HCT116 (cell line): ENCODE data around the gene XRCC3.

ENCODE experiments used
- CEBPB ChIP-seq: IDR thresholded peaks from 2 replicates; pipeline ENCODE4 v1.6.1; 2012; ENCODE audit warnings: low read depth
- EZH2 ChIP-seq: fragments of 200-600 bp; sonication (generic); IDR thresholded peaks from 2 replicates; pipeline ENCODE4 v1.6.1; 2017; ENCODE audit warnings: antibody characterized with exemption, mixed run types
- EZH2phosphoT487 ChIP-seq: fragments of 200-600 bp; IDR thresholded peaks from 2 replicates; pipeline ENCODE4 v1.6.1; 2018; ENCODE audit warnings: antibody characterized with exemption, borderline replicate concordance
- POLR2A ChIP-seq: IDR thresholded peaks from 2 replicates; pipeline ENCODE4 v1.7.0; 2011; ENCODE audit warnings: borderline replicate concordance; ENCODE audit not compliant: insufficient read depth, insufficient read length; ENCODE audit errors: extremely low read depth
- POLR2AphosphoS5 ChIP-seq: IDR thresholded peaks from 2 replicates; pipeline ENCODE4 v1.6.1; 2011; ENCODE audit warnings: mild to moderate bottlenecking, low read depth, low read length, moderate library complexity
- RAD21 ChIP-seq: IDR thresholded peaks from 2 replicates; pipeline ENCODE4 v1.6.1; 2012; ENCODE audit warnings: low read depth, mild to moderate bottlenecking
- TF ChIP-seq, protein P1 (sequence below), 3 experiments: fragments of 200-600 bp in 1 of 3; sonication (generic) in 1 of 3; IDR thresholded peaks in 2 of 3; conservative IDR thresholded peaks in 1 of 3; 2 replicates each; pipeline ENCODE4 v1.5.1; 2012 to 2017; ENCODE audit warnings: low read depth in 2 of 3, low read length in 2 of 3, antibody characterized with exemption in 1 of 3, borderline replicate concordance in 1 of 3, control low read depth in 1 of 3, mild to moderate bottlenecking in 1 of 3, mixed read lengths in 1 of 3, mixed run types in 1 of 3, moderate library complexity in 1 of 3; ENCODE audit not compliant: insufficient read depth in 1 of 3

DNA sequence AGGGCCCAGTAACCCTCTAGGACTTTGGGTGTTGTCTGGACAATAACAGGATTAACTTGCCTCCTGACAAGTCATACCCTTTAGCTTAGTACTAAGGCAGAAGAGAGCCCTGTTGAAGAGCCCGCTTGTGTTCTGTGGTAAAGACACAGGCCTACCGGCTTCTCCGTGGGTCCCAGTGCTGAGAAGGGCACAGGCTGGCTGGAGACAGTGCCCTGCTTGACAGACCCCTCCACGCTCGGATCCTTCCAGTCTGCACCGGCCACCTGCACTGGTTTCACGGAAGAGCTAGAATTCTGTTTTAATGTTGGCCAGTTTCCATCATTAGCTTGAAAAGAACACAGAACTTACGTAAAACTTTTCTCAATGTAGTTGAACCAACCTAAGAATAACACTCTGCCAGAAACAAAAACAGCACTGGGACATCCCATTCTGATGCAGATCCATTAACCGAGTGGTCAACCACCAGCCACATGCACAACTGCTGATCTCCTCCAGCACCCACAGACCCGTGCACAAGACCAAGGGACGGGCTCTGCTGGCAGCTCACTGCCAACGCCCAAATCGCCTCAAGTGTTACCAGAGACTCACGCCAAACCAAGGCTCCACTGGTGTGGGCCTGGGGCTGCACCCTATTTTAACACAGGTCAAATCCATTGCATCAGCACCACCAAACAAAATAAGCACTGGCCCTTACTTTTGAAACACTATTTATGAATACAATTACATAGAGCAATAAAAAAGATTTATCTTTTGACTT lies 27.4 kb upstream of the XRCC3 start:
- TF ChIP-seq POLR2A, result no peak
- TF ChIP-seq, protein P1, sequence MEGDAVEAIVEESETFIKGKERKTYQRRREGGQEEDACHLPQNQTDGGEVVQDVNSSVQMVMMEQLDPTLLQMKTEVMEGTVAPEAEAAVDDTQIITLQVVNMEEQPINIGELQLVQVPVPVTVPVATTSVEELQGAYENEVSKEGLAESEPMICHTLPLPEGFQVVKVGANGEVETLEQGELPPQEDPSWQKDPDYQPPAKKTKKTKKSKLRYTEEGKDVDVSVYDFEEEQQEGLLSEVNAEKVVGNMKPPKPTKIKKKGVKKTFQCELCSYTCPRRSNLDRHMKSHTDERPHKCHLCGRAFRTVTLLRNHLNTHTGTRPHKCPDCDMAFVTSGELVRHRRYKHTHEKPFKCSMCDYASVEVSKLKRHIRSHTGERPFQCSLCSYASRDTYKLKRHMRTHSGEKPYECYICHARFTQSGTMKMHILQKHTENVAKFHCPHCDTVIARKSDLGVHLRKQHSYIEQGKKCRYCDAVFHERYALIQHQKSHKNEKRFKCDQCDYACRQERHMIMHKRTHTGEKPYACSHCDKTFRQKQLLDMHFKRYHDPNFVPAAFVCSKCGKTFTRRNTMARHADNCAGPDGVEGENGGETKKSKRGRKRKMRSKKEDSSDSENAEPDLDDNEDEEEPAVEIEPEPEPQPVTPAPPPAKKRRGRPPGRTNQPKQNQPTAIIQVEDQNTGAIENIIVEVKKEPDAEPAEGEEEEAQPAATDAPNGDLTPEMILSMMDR (IDR thresholded peaks at IDR 0.05 in 2 of 3, conservative IDR thresholded peaks at IDR 0.05 in 1 of 3; ENCODE audit: borderline replicate concordance in 1 of 3, insufficient read depth in 1 of 3, low read depth in 2 of 3, low read length in 2 of 3), result no peak
- TF ChIP-seq RAD21, result no peak
- no peak for TF ChIP-seq POLR2AphosphoS5
- TF ChIP-seq CEBPB, result no peak
- no peak for TF ChIP-seq EZH2
- no peak for TF ChIP-seq EZH2phosphoT487
